ENCODE data around the gene PRKAA1. TPM values are rescaled to one million over a fixed set of nuclear protein-coding genes. Genes with fewer than 3 reads are reported as not detected.

PRKAA1 gene
- total and polyA plus RNA-seq, 2 of the 13 experiments (the other 11 are each of a cell fraction or from before 2014, with no cell fraction given) = 36.6 to 58.0 TPM

GRCh38 chr5:40755407-40756365 lies 42.5 kb downstream of the PRKAA1 start, which contains the start of gene TTC33 (continued):
- no peak for TF ChIP-seq ZXDC (CRISPR knock-in tag; IDR thresholded peaks at IDR 0.05)
- TF ChIP-seq ZBTB14 (CRISPR knock-in tag; IDR thresholded peaks at IDR 0.05) = peak; percentile 70
- peak; percentile 51; the same call in 1 of the 2 replicates for TF ChIP-seq ZSCAN5A (CRISPR knock-in tag; IDR thresholded peaks at IDR 0.05; ENCODE audit: borderline replicate concordance)
- TF ChIP-seq ESRRA (CRISPR knock-in tag; IDR thresholded peaks at IDR 0.05; ENCODE audit: low read depth) = no peak
- 0 out of 2 replicates have a peak, but pooled peaks have one; percentile 2 for TF ChIP-seq ZNF44 (CRISPR knock-in tag; IDR thresholded peaks at IDR 0.05)
- no peak for TF ChIP-seq ZNF3 (CRISPR knock-in tag; IDR thresholded peaks at IDR 0.05)
- no peak for TF ChIP-seq ZNF556 (CRISPR knock-in tag; IDR thresholded peaks at IDR 0.05; ENCODE audit: borderline replicate concordance)
- peak; percentile 86; the same call in 1 of the 2 replicates for TF ChIP-seq SMAD1 (CRISPR knock-in tag; IDR thresholded peaks at IDR 0.05; ENCODE audit: borderline replicate concordance, low read depth)
- TF ChIP-seq HNRNPL (IDR thresholded peaks at IDR 0.05; ENCODE audit: low read depth, low read length) = no peak
- TF ChIP-seq YY1 (IDR thresholded peaks at IDR 0.05; ENCODE audit: insufficient read depth, insufficient replicate concordance, low read depth, low read length) = peak; percentile 82
- TF ChIP-seq CERS6 (CRISPR knock-in tag; IDR thresholded peaks at IDR 0.05) = no peak
- 0 out of 2 replicates have a peak, but pooled peaks have one; percentile 50 for TF ChIP-seq SIX4 (CRISPR knock-in tag; IDR thresholded peaks at IDR 0.05)
- TF ChIP-seq ZNF234 (CRISPR knock-in tag; conservative IDR thresholded peaks at IDR 0.05) = no peak
- TF ChIP-seq PRPF4 (IDR thresholded peaks at IDR 0.05; ENCODE audit: low read depth, low read length, poor library complexity, severe bottlenecking) = no peak
- 0 out of 2 replicates have a peak, but pooled peaks have one; percentile 21 for TF ChIP-seq HMG20A (CRISPR knock-in tag; IDR thresholded peaks at IDR 0.05; ENCODE audit: borderline replicate concordance)
- TF ChIP-seq ZIK1 (CRISPR knock-in tag; IDR thresholded peaks at IDR 0.05; ENCODE audit: borderline replicate concordance, low read depth) = no peak
- TF ChIP-seq ZNF280B (CRISPR knock-in tag; IDR thresholded peaks at IDR 0.05; ENCODE audit: borderline replicate concordance) = no peak

Measured in HepG2 (cell line).